ENCODE data around the gene SH3GL2.
A peak's percentile ranks its signal among the peaks of the same experiment; 100 is the strongest.

Gene SH3GL2

GRCh38 chr9:17578911-17579793 is at the start of gene SH3GL2:
TSS of gene SH3GL2 (plus strand) at chr9:17579066.
- Histone ChIP-seq H3K9ac (ENCODE audit: low read length) (no peak within 1 kb of the TSS), H3K4me3 (ENCODE audit: low read depth in 1 of 2, low read length in 2 of 2) (peak within 1 kb of the TSS; percentile 33 to 41), H3K27ac (ENCODE audit: low read depth, low read length) (no peak within 1 kb of the TSS), H3K9me3 (ENCODE audit: low read length) (no peaks in the 10 kb centered on the region), H3K27me3 (ENCODE audit: control insufficient read depth in 1 of 2, insufficient read depth in 2 of 2, low read length in 2 of 2) (peaks cover 6 to 11% of the 10 kb centered on the region in 2 donors), H3K4me1 (ENCODE audit: insufficient read depth, low read length) (no peaks in the 10 kb centered on the region), H3K36me3 (ENCODE audit: insufficient read depth, low read length) (no peaks in the 10 kb centered on the region)

GRCh38 chr9:17531642-17532254 is 47.1 kb upstream of the SH3GL2 start:
- H3K9ac ChIP-seq (ENCODE audit: low read length): no peak overlapping the region
- no peaks in the 10 kb centered on the region for H3K36me3 ChIP-seq (ENCODE audit: insufficient read depth, low read length)
- no peaks in the 10 kb centered on the region for H3K4me1 ChIP-seq (ENCODE audit: insufficient read depth, low read length)
- H3K27ac ChIP-seq (ENCODE audit: low read depth, low read length): no peak overlapping the region
- H3K4me3 ChIP-seq (ENCODE audit: low read depth in 1 of 2, low read length in 2 of 2): no peak overlapping the region
- H3K27me3 ChIP-seq (ENCODE audit: control insufficient read depth in 1 of 2, insufficient read depth in 2 of 2, low read length in 2 of 2): no peaks in the 10 kb centered on the region
- H3K9me3 ChIP-seq (ENCODE audit: low read length): no peaks in the 10 kb centered on the region

GRCh38 chr9:17532461-17532860 is 46.4 kb upstream of the SH3GL2 start:
- Histone ChIP-seq H3K27me3 (ENCODE audit: control insufficient read depth in 1 of 2, insufficient read depth in 2 of 2, low read length in 2 of 2) (no peaks in the 10 kb centered on the region), H3K27ac (ENCODE audit: low read depth, low read length) (no peak overlapping the region), H3K9ac (ENCODE audit: low read length) (no peak overlapping the region), H3K4me3 (ENCODE audit: low read depth in 1 of 2, low read length in 2 of 2) (no peak overlapping the region), H3K9me3 (ENCODE audit: low read length) (no peaks in the 10 kb centered on the region), H3K36me3 (ENCODE audit: insufficient read depth, low read length) (no peaks in the 10 kb centered on the region), H3K4me1 (ENCODE audit: insufficient read depth, low read length) (no peaks in the 10 kb centered on the region)

GRCh38 chr9:17535176-17535575 is 43.7 kb upstream of the SH3GL2 start:
- H3K4me3 ChIP-seq (ENCODE audit: low read depth in 1 of 2, low read length in 2 of 2): no peak overlapping the region
- no peak overlapping the region for H3K9ac ChIP-seq (ENCODE audit: low read length)
- H3K9me3 ChIP-seq (ENCODE audit: low read length): no peaks in the 10 kb centered on the region
- H3K4me1 ChIP-seq (ENCODE audit: insufficient read depth, low read length): no peaks in the 10 kb centered on the region
- no peak overlapping the region for H3K27ac ChIP-seq (ENCODE audit: low read depth, low read length)
- no peaks in the 10 kb centered on the region for H3K36me3 ChIP-seq (ENCODE audit: insufficient read depth, low read length)
- H3K27me3 ChIP-seq (ENCODE audit: control insufficient read depth in 1 of 2, insufficient read depth in 2 of 2, low read length in 2 of 2): no peaks in the 10 kb centered on the region

- Histone ChIP-seq H3K4me1 (ENCODE audit: insufficient read depth, low read length) (no peaks in the 10 kb centered on the region), H3K36me3 (ENCODE audit: insufficient read depth, low read length) (no peaks in the 10 kb centered on the region), H3K4me3 (ENCODE audit: low read depth in 1 of 2, low read length in 2 of 2) (no peak overlapping the region), H3K27ac (ENCODE audit: low read depth, low read length) (no peak overlapping the region), H3K9me3 (ENCODE audit: low read length) (no peaks in the 10 kb centered on the region), H3K9ac (ENCODE audit: low read length) (no peak overlapping the region), H3K27me3 (ENCODE audit: control insufficient read depth in 1 of 2, insufficient read depth in 2 of 2, low read length in 2 of 2) (no peaks in the 10 kb centered on the region)
Observed at GRCh38 chr9:17536027-17536426, 42.8 kb upstream of the SH3GL2 start.

GRCh38 chr9:17551023-17551422 is 27.8 kb upstream of the SH3GL2 start:
- no peak overlapping the region for H3K4me3 ChIP-seq (ENCODE audit: low read depth in 1 of 2, low read length in 2 of 2)
- H3K4me1 ChIP-seq (ENCODE audit: insufficient read depth, low read length): no peaks in the 10 kb centered on the region
- H3K36me3 ChIP-seq (ENCODE audit: insufficient read depth, low read length): no peaks in the 10 kb centered on the region
- no peak overlapping the region for H3K9ac ChIP-seq (ENCODE audit: low read length)
- no peaks in the 10 kb centered on the region for H3K27me3 ChIP-seq (ENCODE audit: control insufficient read depth in 1 of 2, insufficient read depth in 2 of 2, low read length in 2 of 2)
- H3K27ac ChIP-seq (ENCODE audit: low read depth, low read length): no peak overlapping the region
- H3K9me3 ChIP-seq (ENCODE audit: low read length): no peaks in the 10 kb centered on the region

- Histone ChIP-seq H3K9ac (ENCODE audit: low read length) (no peak overlapping the region), H3K36me3 (ENCODE audit: insufficient read depth, low read length) (no peaks in the 10 kb centered on the region), H3K27me3 (ENCODE audit: control insufficient read depth in 1 of 2, insufficient read depth in 2 of 2, low read length in 2 of 2) (no peaks in the 10 kb centered on the region), H3K27ac (ENCODE audit: low read depth, low read length) (no peak overlapping the region), H3K9me3 (ENCODE audit: low read length) (no peaks in the 10 kb centered on the region), H3K4me3 (ENCODE audit: low read depth in 1 of 2, low read length in 2 of 2) (no peak overlapping the region), H3K4me1 (ENCODE audit: insufficient read depth, low read length) (no peaks in the 10 kb centered on the region)
Observed at GRCh38 chr9:17555362-17556054, 23.4 kb upstream of the SH3GL2 start.

GRCh38 chr9:17556255-17556654 is 22.6 kb upstream of the SH3GL2 start:
- no peaks in the 10 kb centered on the region for H3K27me3 ChIP-seq (ENCODE audit: control insufficient read depth in 1 of 2, insufficient read depth in 2 of 2, low read length in 2 of 2)
- H3K9me3 ChIP-seq (ENCODE audit: low read length): no peaks in the 10 kb centered on the region
- H3K4me1 ChIP-seq (ENCODE audit: insufficient read depth, low read length): no peaks in the 10 kb centered on the region
- H3K36me3 ChIP-seq (ENCODE audit: insufficient read depth, low read length): no peaks in the 10 kb centered on the region
- no peak overlapping the region for H3K27ac ChIP-seq (ENCODE audit: low read depth, low read length)
- no peak overlapping the region for H3K4me3 ChIP-seq (ENCODE audit: low read depth in 1 of 2, low read length in 2 of 2)
- no peak overlapping the region for H3K9ac ChIP-seq (ENCODE audit: low read length)

GRCh38 chr9:17556935-17557334 is 21.9 kb upstream of the SH3GL2 start:
- Histone ChIP-seq H3K4me3 (ENCODE audit: low read depth in 1 of 2, low read length in 2 of 2) (no peak overlapping the region), H3K4me1 (ENCODE audit: insufficient read depth, low read length) (no peaks in the 10 kb centered on the region), H3K27ac (ENCODE audit: low read depth, low read length) (no peak overlapping the region), H3K9ac (ENCODE audit: low read length) (no peak overlapping the region), H3K27me3 (ENCODE audit: control insufficient read depth in 1 of 2, insufficient read depth in 2 of 2, low read length in 2 of 2) (no peaks in the 10 kb centered on the region), H3K36me3 (ENCODE audit: insufficient read depth, low read length) (no peaks in the 10 kb centered on the region), H3K9me3 (ENCODE audit: low read length) (no peaks in the 10 kb centered on the region)

- Histone ChIP-seq H3K36me3 (ENCODE audit: insufficient read depth, low read length) (no peaks in the 10 kb centered on the region), H3K4me3 (ENCODE audit: low read depth in 1 of 2, low read length in 2 of 2) (no peak overlapping the region), H3K9me3 (ENCODE audit: low read length) (no peaks in the 10 kb centered on the region), H3K27me3 (ENCODE audit: control insufficient read depth in 1 of 2, insufficient read depth in 2 of 2, low read length in 2 of 2) (no peaks in the 10 kb centered on the region), H3K9ac (ENCODE audit: low read length) (no peak overlapping the region), H3K4me1 (ENCODE audit: insufficient read depth, low read length) (no peaks in the 10 kb centered on the region), H3K27ac (ENCODE audit: low read depth, low read length) (no peak overlapping the region)
Observed at GRCh38 chr9:17571825-17572224, 7.0 kb upstream of the SH3GL2 start.

- H3K27me3 ChIP-seq (ENCODE audit: control insufficient read depth in 1 of 2, insufficient read depth in 2 of 2, low read length in 2 of 2): peaks cover 6 to 7% of the 10 kb centered on the region in 2 donors
- H3K9ac ChIP-seq (ENCODE audit: low read length): no peak overlapping the region
- H3K4me1 ChIP-seq (ENCODE audit: insufficient read depth, low read length): no peaks in the 10 kb centered on the region
- H3K27ac ChIP-seq (ENCODE audit: low read depth, low read length): no peak overlapping the region
- H3K4me3 ChIP-seq (ENCODE audit: low read depth in 1 of 2, low read length in 2 of 2): no peak overlapping the region
- no peaks in the 10 kb centered on the region for H3K36me3 ChIP-seq (ENCODE audit: insufficient read depth, low read length)
- no peaks in the 10 kb centered on the region for H3K9me3 ChIP-seq (ENCODE audit: low read length)
Observed at GRCh38 chr9:17574342-17574741, 4.5 kb upstream of the SH3GL2 start.

Measured in muscle layer of colon (tissue), 2 donors.